ENCODE data around the gene KIAA0319L. TPM values are rescaled to one million over a fixed set of nuclear protein-coding genes. Genes with fewer than 3 reads are reported as not detected.

KIAA0319L gene
- total and polyA plus RNA-seq, 8 donors = 13.1 to 146 (median 39.1) TPM

DNA sequence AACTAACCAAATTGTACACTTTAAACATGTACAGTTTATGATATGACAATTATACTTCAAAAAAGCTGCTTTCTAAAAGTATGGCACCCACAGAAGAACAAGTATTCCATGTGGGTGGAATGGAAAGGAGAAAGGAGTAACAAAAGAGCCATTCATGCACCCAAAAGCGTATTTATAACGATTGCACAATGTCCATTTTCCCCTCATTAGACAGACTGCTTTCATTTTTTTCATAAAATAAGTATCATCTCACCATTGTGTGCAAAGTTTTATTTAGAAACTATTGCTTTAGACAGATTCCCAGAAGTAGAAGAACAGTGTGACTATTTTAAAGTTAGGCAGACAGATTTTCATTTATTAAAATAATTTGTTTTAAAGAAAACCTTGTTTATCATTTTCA is 59.6 kb downstream of the KIAA0319L start:
- peaks cover 0 to 11% (median 4%) of the 10 kb centered on the region in 4 donors for H3K36me3 ChIP-seq
- intact Hi-C loops (cut with DNase I; ENCODE audit: low total_unique reads) = no loop called here
- no peak overlapping the region for H3K4me3 ChIP-seq
- H3K27ac ChIP-seq = no peak overlapping the region
- H3K9me3 ChIP-seq = no peaks in the 10 kb centered on the region
- TF ChIP-seq POLR2A (IDR thresholded peaks at IDR 0.05) (no peak), POLR2AphosphoS5 (IDR thresholded peaks at IDR 0.05) (no peak), EP300 (IDR thresholded peaks at IDR 0.05) (no peak)
- TF ChIP-seq, protein P1, sequence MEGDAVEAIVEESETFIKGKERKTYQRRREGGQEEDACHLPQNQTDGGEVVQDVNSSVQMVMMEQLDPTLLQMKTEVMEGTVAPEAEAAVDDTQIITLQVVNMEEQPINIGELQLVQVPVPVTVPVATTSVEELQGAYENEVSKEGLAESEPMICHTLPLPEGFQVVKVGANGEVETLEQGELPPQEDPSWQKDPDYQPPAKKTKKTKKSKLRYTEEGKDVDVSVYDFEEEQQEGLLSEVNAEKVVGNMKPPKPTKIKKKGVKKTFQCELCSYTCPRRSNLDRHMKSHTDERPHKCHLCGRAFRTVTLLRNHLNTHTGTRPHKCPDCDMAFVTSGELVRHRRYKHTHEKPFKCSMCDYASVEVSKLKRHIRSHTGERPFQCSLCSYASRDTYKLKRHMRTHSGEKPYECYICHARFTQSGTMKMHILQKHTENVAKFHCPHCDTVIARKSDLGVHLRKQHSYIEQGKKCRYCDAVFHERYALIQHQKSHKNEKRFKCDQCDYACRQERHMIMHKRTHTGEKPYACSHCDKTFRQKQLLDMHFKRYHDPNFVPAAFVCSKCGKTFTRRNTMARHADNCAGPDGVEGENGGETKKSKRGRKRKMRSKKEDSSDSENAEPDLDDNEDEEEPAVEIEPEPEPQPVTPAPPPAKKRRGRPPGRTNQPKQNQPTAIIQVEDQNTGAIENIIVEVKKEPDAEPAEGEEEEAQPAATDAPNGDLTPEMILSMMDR (IDR thresholded peaks at IDR 0.05) = no peak
- H3K27me3 ChIP-seq = no peaks in the 10 kb centered on the region
- peaks cover 0 to 23% (median 14%) of the 10 kb centered on the region in 4 donors for H3K4me1 ChIP-seq
- 82 to 95% (median 90%) methylated on average over 2 of the region's 2 CpGs for WGBS, 5 donors
- DNase-seq = no peak

- Histone ChIP-seq H3K27ac (no peak overlapping the region), H3K9me3 (no peaks in the 10 kb centered on the region), H3K4me1 (peaks cover 0 to 20% (median 11%) of the 10 kb centered on the region in 4 donors), H3K36me3 (peaks cover 0 to 16% (median 4%) of the 10 kb centered on the region in 4 donors), H3K4me3 (no peak overlapping the region), H3K27me3 (no peaks in the 10 kb centered on the region)
- 91 to 100% (median 94%) methylated on average over 1 of the region's 1 CpG for WGBS, 5 donors
- TF ChIP-seq EP300 (IDR thresholded peaks at IDR 0.05) = no peak
- TF ChIP-seq POLR2A (IDR thresholded peaks at IDR 0.05) = no peak
- intact Hi-C loops (cut with DNase I; ENCODE audit: low total_unique reads) = no loop called here
- DNase-seq = no peak
Measured at GRCh38 chr1:35490250-35490649, 67.0 kb downstream of the KIAA0319L start.

GRCh38 chr1:35488336-35488735 is 68.9 kb downstream of the KIAA0319L start:
- H3K27ac ChIP-seq = peak overlapping the region in 2 of 5 donors; percentile 11 to 57
- WGBS, 5 donors = 17 to 35% (median 28%) methylated on average over 2 of the region's 2 CpGs

GRCh38 chr1:35486858-35487408 is 70.3 kb downstream of the KIAA0319L start:
- DNase-seq = no peak
- H3K27ac ChIP-seq = no peak overlapping the region
- WGBS, 5 donors = 80 to 95% (median 93%) methylated on average over 3 of the region's 3 CpGs
- intact Hi-C loops (cut with DNase I; ENCODE audit: low total_unique reads) = no loop called here
- no peaks in the 10 kb centered on the region for H3K9me3 ChIP-seq
- peaks cover 0 to 20% (median 11%) of the 10 kb centered on the region in 4 donors for H3K4me1 ChIP-seq
- H3K27me3 ChIP-seq = no peaks in the 10 kb centered on the region
- H3K36me3 ChIP-seq = peaks cover 0 to 5% (median 0%) of the 10 kb centered on the region in 4 donors
- TF ChIP-seq POLR2A (IDR thresholded peaks at IDR 0.05) (no peak), EP300 (IDR thresholded peaks at IDR 0.05) (no peak), POLR2AphosphoS5 (IDR thresholded peaks at IDR 0.05) (no peak)
- TF ChIP-seq, protein P1 (IDR thresholded peaks at IDR 0.05) = no peak
- H3K4me3 ChIP-seq = no peak overlapping the region

More at GRCh38 chr1:35488336-35488735, 68.9 kb downstream of the KIAA0319L start:
- no peaks in the 10 kb centered on the region for H3K27me3 ChIP-seq
- H3K4me1 ChIP-seq = peaks cover 0 to 20% (median 11%) of the 10 kb centered on the region in 4 donors
- H3K9me3 ChIP-seq = no peaks in the 10 kb centered on the region
- no peak overlapping the region for H3K4me3 ChIP-seq
- DNase-seq = no peak
- TF ChIP-seq EP300 (IDR thresholded peaks at IDR 0.05) (no peak), POLR2A (IDR thresholded peaks at IDR 0.05) (no peak), POLR2AphosphoS5 (IDR thresholded peaks at IDR 0.05) (no peak)
- TF ChIP-seq, protein P1 (IDR thresholded peaks at IDR 0.05) = no peak
- H3K36me3 ChIP-seq = peaks cover 0 to 5% (median under 1%) of the 10 kb centered on the region in 4 donors
- intact Hi-C loops (cut with DNase I; ENCODE audit: low total_unique reads) = no loop called here

DNA sequence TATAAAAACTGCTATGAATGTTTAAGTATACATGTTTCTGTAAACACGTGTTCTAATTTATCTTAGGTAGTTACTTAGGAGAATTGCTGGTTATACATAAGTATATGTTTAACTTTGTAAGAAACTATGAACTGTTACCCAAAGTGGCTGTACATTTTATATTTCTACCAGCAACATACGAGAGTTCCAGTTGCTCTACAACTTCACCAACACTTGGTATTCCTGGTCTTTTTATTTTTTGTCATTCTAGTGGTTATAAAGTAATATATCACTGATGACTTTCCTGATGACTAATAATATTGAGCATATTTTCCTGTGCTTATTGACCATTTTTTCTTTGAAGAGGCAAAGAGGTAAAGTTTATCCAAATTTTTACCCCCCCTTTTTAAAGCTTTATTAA is 76.0 kb downstream of the KIAA0319L start:
- WGBS, 5 donors = 89 to 99% (median 97%) methylated on average over 2 of the region's 2 CpGs
- Histone ChIP-seq H3K4me1 (no peaks in the 10 kb centered on the region), H3K27ac (no peak overlapping the region), H3K9me3 (no peaks in the 10 kb centered on the region), H3K36me3 (peaks cover 6 to 22% (median 20%) of the 10 kb centered on the region in 4 donors), H3K27me3 (no peaks in the 10 kb centered on the region), H3K4me3 (no peak overlapping the region)
- no peak for DNase-seq
- TF ChIP-seq EP300 (IDR thresholded peaks at IDR 0.05) (no peak), POLR2AphosphoS5 (IDR thresholded peaks at IDR 0.05) (no peak), POLR2A (IDR thresholded peaks at IDR 0.05) (no peak)
- TF ChIP-seq, protein P1 (IDR thresholded peaks at IDR 0.05) = no peak
- intact Hi-C loops (cut with DNase I; ENCODE audit: low total_unique reads) = no loop called here

All from stomach (tissue), 9 donors.